ENCODE measurements around the gene C11orf24.

DNA sequence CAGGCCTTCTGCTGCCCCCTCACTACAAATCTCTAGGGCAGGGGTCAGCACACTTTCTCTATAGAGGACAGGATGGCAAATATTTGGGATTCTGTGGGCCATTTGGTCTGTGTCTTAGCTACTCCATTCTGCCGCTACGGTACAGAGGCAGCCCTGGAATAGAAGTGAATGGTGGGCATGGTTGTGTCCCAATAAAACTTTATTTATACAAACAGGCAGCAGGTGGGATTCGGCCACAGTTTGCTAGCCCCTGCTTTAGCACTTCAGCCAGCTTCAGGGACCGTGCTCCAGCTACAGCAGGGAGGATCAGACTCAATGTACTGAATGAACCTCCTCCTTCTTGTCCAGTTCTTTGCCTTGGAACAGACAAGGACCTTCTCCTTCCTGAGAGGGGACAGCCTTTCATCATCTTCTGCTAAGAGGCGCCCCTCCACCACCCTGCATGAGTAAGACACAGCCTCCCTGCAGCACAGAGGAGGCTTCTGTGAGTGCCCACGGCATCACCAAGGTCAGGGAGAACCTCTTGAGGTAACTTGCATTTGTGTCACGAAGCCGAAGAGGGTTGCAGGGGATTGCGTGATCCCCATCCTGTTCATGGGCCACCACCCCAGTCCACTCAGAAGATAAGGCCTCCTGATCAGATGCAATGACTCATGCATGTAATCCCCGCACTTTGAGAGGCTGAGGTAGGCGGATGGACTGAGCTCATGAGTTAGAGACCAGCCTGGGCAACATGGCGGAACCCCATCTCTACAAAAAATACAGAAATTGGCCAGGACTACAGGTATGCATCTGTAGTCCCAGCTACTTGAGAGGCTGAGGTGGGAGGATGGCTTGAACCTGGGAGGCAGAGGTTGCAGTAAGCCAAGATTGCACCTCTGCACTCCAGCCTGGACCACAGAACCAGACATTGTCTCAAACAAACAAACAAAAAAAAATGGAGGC is 4.6 kb downstream of the C11orf24 start:
- TF ChIP-seq POLR2A (IDR thresholded peaks at IDR 0.05; ENCODE audit: low read length) (no peak), GATA1 (IDR thresholded peaks at IDR 0.05; ENCODE audit: low read depth, low read length) (no peak)
